Erythroblast (primary cell): Measurements from ENCODE around the gene DMRTB1.

Source experiments
- GATA1 ChIP-seq: IDR thresholded peaks from 2 replicates; pipeline ENCODE4 v1.6.1; 2011; ENCODE audit warnings: low read depth, mild to moderate bottlenecking, control low read depth, low read length, moderate library complexity
- POLR2A ChIP-seq: IDR thresholded peaks from 2 replicates; pipeline ENCODE4 v1.6.1; 2011; ENCODE audit warnings: mild to moderate bottlenecking, low read length

DNA sequence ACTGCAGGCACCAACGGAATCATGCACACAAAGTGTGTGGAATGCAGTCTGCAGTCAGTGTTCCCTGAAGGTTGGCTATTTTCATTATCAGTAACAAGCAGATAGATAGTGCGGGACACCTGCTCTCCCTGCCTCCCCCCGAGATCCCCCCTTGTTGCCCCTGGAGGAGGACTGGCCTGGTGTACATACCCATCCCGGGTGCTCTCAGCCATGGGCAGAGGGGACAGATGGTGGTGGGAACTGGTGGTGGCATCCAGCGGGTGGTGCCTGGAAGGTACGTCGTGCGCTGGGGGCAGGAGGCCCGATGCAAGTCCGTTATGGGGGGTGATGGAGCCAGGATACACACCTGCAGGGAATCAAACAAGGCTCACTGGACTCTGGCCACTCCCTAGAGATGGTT lies 55.2 kb downstream of the DMRTB1 start:
- no peak for TF ChIP-seq POLR2A
- no peak for TF ChIP-seq GATA1
